ENCODE measurements around the gene UTP3. TPM values are rescaled to one million over a fixed set of nuclear protein-coding genes. Genes with fewer than 3 reads are reported as not detected.
A peak's percentile ranks its signal among the peaks of the same experiment; 100 is the strongest.
"Not testable (repeated sequence)": the region's sequence is repeated elsewhere in the genome, so short reads cannot be mapped to it uniquely, and the experiment has no call there.

The UTP3 gene
- total RNA-seq, 1 donor from 2014 or later, result 24.3 TPM

- no peak for DNase-seq (ENCODE audit: low read depth, low spot score)
Observed at GRCh38 chr4:70714079-70714887, 26.0 kb downstream of the UTP3 start.

GRCh38 chr4:70715097-70715496 lies 26.8 kb downstream of the UTP3 start:
- DNase-seq (ENCODE audit: low read depth, low spot score), result no peak

- DNase-seq (ENCODE audit: low read depth, low spot score), result no peak
Observed at GRCh38 chr4:70718811-70719604, 30.7 kb downstream of the UTP3 start.

- DNase-seq (ENCODE audit: low read depth, low spot score), result no peak
Observed at GRCh38 chr4:70721747-70722146, 33.4 kb downstream of the UTP3 start, which contains the start of gene RUFY3. RUFY3 (plus strand) TSS chr4:70721964; CDS start chr4:70722574, 610 bp downstream.

- no peak for DNase-seq (ENCODE audit: low read depth, low spot score)
Observed at GRCh38 chr4:70722199-70722791, 34.0 kb downstream of the UTP3 start.

GRCh38 chr4:70724463-70724862 lies 36.1 kb downstream of the UTP3 start:
- DNase-seq (ENCODE audit: low read depth, low spot score), result no peak

- no peak for DNase-seq (ENCODE audit: low read depth, low spot score)
Observed at GRCh38 chr4:70725633-70726032, 37.3 kb downstream of the UTP3 start.

- not testable (repeated sequence) for DNase-seq (ENCODE audit: low read depth, low spot score)
Observed at GRCh38 chr4:70726515-70726914, 38.2 kb downstream of the UTP3 start.

- no peak for DNase-seq (ENCODE audit: low read depth, low spot score)
Observed at GRCh38 chr4:70728091-70728490, 39.8 kb downstream of the UTP3 start.

GRCh38 chr4:70732878-70733277 lies 44.5 kb downstream of the UTP3 start:
- DNase-seq (ENCODE audit: low read depth, low spot score), result not testable (repeated sequence)

GRCh38 chr4:70734168-70734954 lies 46.0 kb downstream of the UTP3 start:
- DNase-seq (ENCODE audit: low read depth, low spot score), result peak; percentile 30

GRCh38 chr4:70734971-70735370 lies 46.6 kb downstream of the UTP3 start:
- no peak for DNase-seq (ENCODE audit: low read depth, low spot score)

GRCh38 chr4:70735915-70736314 lies 47.6 kb downstream of the UTP3 start:
- not testable (repeated sequence) for DNase-seq (ENCODE audit: low read depth, low spot score)

- no peak for DNase-seq (ENCODE audit: low read depth, low spot score)
Observed at GRCh38 chr4:70737006-70737405, 48.7 kb downstream of the UTP3 start.

GRCh38 chr4:70737409-70737808 lies 49.1 kb downstream of the UTP3 start:
- DNase-seq (ENCODE audit: low read depth, low spot score), result no peak

- DNase-seq (ENCODE audit: low read depth, low spot score), result no peak
Observed at GRCh38 chr4:70739496-70740337, 51.4 kb downstream of the UTP3 start.

Measured in pulmonary artery endothelial cell (primary cell).